ENCODE results near the gene WDR46.
"Not testable (repeated sequence)": the region's sequence is repeated elsewhere in the genome, so short reads cannot be mapped to it uniquely, and the experiment has no call there.

Gene WDR46

GRCh38 chr6:33271468-33272274 is 17.4 kb downstream of the WDR46 start, which contains the start of the genes RPS18 and VPS52:
RPS18 (plus strand) TSS chr6:33272075; CDS start chr6:33272120, 45 bp downstream.
VPS52 (minus strand) TSS chr6:33271876; CDS start chr6:33271675, 201 bp downstream.
- H3K36me3 ChIP-seq (ENCODE audit: control insufficient read depth in 2 of 2, insufficient read depth in 2 of 2, low read length in 2 of 2) = peaks cover 40 to 46% of the 10 kb centered on the region in 2 donors
- H3K9ac ChIP-seq (ENCODE audit: low read depth in 1 of 2, low read length in 2 of 2) = peak within 1 kb of the TSS; percentile 95
- no peaks in the 10 kb centered on the region for H3K27me3 ChIP-seq (ENCODE audit: control insufficient read depth in 2 of 2, insufficient read depth in 2 of 2, low read length in 2 of 2)
- H3K27ac ChIP-seq (ENCODE audit: low read depth in 2 of 2, low read length in 2 of 2) = peak within 1 kb of the TSS; percentile 94 to 95
- H3K9me3 ChIP-seq (ENCODE audit: control insufficient read depth in 2 of 2, low read length in 2 of 2) = no peaks in the 10 kb centered on the region
- H3K4me1 ChIP-seq (ENCODE audit: control insufficient read depth in 2 of 2, insufficient read depth in 2 of 2, low read length in 2 of 2) = peaks cover 40 to 49% of the 10 kb centered on the region in 2 donors
- peak within 1 kb of the TSS; percentile 86 to 98 for H3K4me3 ChIP-seq (ENCODE audit: low read length in 2 of 2)

DNA sequence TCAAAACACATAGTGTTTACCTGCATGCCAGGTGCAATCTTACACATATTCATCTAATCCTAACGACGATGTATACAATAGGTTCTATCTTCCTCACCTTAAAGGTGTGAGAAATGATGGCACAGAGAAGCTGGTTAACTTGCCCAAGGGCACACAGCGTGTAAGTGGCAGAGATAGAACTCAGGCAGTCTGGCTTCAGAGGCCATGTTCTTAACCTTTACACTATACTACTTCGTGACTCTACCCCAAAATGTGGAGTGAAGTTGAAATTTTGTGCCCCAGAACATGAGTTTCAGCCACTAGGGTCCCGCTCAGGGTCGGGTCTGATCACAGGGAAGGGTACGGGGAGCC is 17.9 kb downstream of the WDR46 start:
- Histone ChIP-seq H3K9ac (ENCODE audit: low read depth in 1 of 2, low read length in 2 of 2) (peak overlapping the region; percentile 95), H3K36me3 (ENCODE audit: control insufficient read depth in 2 of 2, insufficient read depth in 2 of 2, low read length in 2 of 2) (peaks cover 41 to 50% of the 10 kb centered on the region in 2 donors), H3K27ac (ENCODE audit: low read depth in 2 of 2, low read length in 2 of 2) (peak overlapping the region; percentile 94 to 95), H3K4me3 (ENCODE audit: low read length in 2 of 2) (peak overlapping the region; percentile 86 to 98), H3K9me3 (ENCODE audit: control insufficient read depth in 2 of 2, low read length in 2 of 2) (no peaks in the 10 kb centered on the region), H3K4me1 (ENCODE audit: control insufficient read depth in 2 of 2, insufficient read depth in 2 of 2, low read length in 2 of 2) (peaks cover 34 to 43% of the 10 kb centered on the region in 2 donors), H3K27me3 (ENCODE audit: control insufficient read depth in 2 of 2, insufficient read depth in 2 of 2, low read length in 2 of 2) (no peaks in the 10 kb centered on the region)

GRCh38 chr6:33264015-33264414 is 25.0 kb downstream of the WDR46 start:
- no peaks in the 10 kb centered on the region for H3K9me3 ChIP-seq (ENCODE audit: control insufficient read depth in 2 of 2, low read length in 2 of 2)
- H3K36me3 ChIP-seq (ENCODE audit: control insufficient read depth in 2 of 2, insufficient read depth in 2 of 2, low read length in 2 of 2) = peaks cover 42 to 64% of the 10 kb centered on the region in 2 donors
- H3K9ac ChIP-seq (ENCODE audit: low read depth in 1 of 2, low read length in 2 of 2) = no peak overlapping the region
- H3K27ac ChIP-seq (ENCODE audit: low read depth in 2 of 2, low read length in 2 of 2) = no peak overlapping the region
- H3K27me3 ChIP-seq (ENCODE audit: control insufficient read depth in 2 of 2, insufficient read depth in 2 of 2, low read length in 2 of 2) = no peaks in the 10 kb centered on the region
- H3K4me1 ChIP-seq (ENCODE audit: control insufficient read depth in 2 of 2, insufficient read depth in 2 of 2, low read length in 2 of 2) = no peaks in the 10 kb centered on the region
- no peak overlapping the region for H3K4me3 ChIP-seq (ENCODE audit: low read length in 2 of 2)

GRCh38 chr6:33262490-33262889 is 26.5 kb downstream of the WDR46 start:
- H3K36me3 ChIP-seq (ENCODE audit: control insufficient read depth in 2 of 2, insufficient read depth in 2 of 2, low read length in 2 of 2) = peaks cover 41 to 56% of the 10 kb centered on the region in 2 donors
- not testable (repeated sequence) for H3K4me3 ChIP-seq (ENCODE audit: low read length in 2 of 2); H3K4me1 ChIP-seq (ENCODE audit: control insufficient read depth in 2 of 2, insufficient read depth in 2 of 2, low read length in 2 of 2); H3K9ac ChIP-seq (ENCODE audit: low read depth in 1 of 2, low read length in 2 of 2); H3K27me3 ChIP-seq (ENCODE audit: control insufficient read depth in 2 of 2, insufficient read depth in 2 of 2, low read length in 2 of 2); H3K9me3 ChIP-seq (ENCODE audit: control insufficient read depth in 2 of 2, low read length in 2 of 2); H3K27ac ChIP-seq (ENCODE audit: low read depth in 2 of 2, low read length in 2 of 2)

GRCh38 chr6:33259032-33259431 is 30.0 kb downstream of the WDR46 start:
- Histone ChIP-seq H3K9ac (ENCODE audit: low read depth in 1 of 2, low read length in 2 of 2) (no peak overlapping the region), H3K4me1 (ENCODE audit: control insufficient read depth in 2 of 2, insufficient read depth in 2 of 2, low read length in 2 of 2) (no peaks in the 10 kb centered on the region), H3K27ac (ENCODE audit: low read depth in 2 of 2, low read length in 2 of 2) (no peak overlapping the region), H3K27me3 (ENCODE audit: control insufficient read depth in 2 of 2, insufficient read depth in 2 of 2, low read length in 2 of 2) (no peaks in the 10 kb centered on the region), H3K9me3 (ENCODE audit: control insufficient read depth in 2 of 2, low read length in 2 of 2) (no peaks in the 10 kb centered on the region), H3K4me3 (ENCODE audit: low read length in 2 of 2) (no peak overlapping the region), H3K36me3 (ENCODE audit: control insufficient read depth in 2 of 2, insufficient read depth in 2 of 2, low read length in 2 of 2) (peaks cover 18 to 27% of the 10 kb centered on the region in 2 donors)

DNA sequence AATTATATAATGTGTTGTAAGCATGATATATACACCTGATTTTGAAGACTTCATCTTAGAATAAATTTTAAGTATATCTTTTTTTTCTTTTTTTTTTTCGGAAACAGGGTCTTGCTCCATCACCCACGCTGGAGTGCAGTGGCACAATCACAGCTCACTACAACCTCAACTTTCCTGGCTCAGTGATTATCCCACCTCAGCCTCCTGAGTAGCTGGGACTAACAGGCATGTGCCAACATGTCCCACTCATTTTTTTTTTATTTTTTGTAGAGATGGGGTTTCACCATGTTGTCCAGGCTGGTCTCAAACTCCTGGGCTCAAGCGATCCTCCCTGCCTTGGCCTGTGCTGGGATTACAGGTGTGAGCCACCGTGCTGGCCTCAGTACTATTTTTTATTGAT is 34.4 kb downstream of the WDR46 start:
- Histone ChIP-seq H3K27me3 (ENCODE audit: control insufficient read depth in 2 of 2, insufficient read depth in 2 of 2, low read length in 2 of 2) (no peaks in the 10 kb centered on the region), H3K27ac (ENCODE audit: low read depth in 2 of 2, low read length in 2 of 2) (no peak overlapping the region), H3K9ac (ENCODE audit: low read depth in 1 of 2, low read length in 2 of 2) (no peak overlapping the region), H3K4me3 (ENCODE audit: low read length in 2 of 2) (no peak overlapping the region), H3K36me3 (ENCODE audit: control insufficient read depth in 2 of 2, insufficient read depth in 2 of 2, low read length in 2 of 2) (peaks cover 4 to 22% of the 10 kb centered on the region in 2 donors), H3K4me1 (ENCODE audit: control insufficient read depth in 2 of 2, insufficient read depth in 2 of 2, low read length in 2 of 2) (peaks cover 7 to 9% of the 10 kb centered on the region in 2 donors), H3K9me3 (ENCODE audit: control insufficient read depth in 2 of 2, low read length in 2 of 2) (no peaks in the 10 kb centered on the region)

- Histone ChIP-seq H3K4me1 (ENCODE audit: control insufficient read depth in 2 of 2, insufficient read depth in 2 of 2, low read length in 2 of 2) (peaks cover 17 to 21% of the 10 kb centered on the region in 2 donors), H3K27ac (ENCODE audit: low read depth in 2 of 2, low read length in 2 of 2) (no peak overlapping the region), H3K4me3 (ENCODE audit: low read length in 2 of 2) (no peak overlapping the region), H3K9ac (ENCODE audit: low read depth in 1 of 2, low read length in 2 of 2) (no peak overlapping the region), H3K36me3 (ENCODE audit: control insufficient read depth in 2 of 2, insufficient read depth in 2 of 2, low read length in 2 of 2) (peaks cover 0 to 17% of the 10 kb centered on the region in 2 donors), H3K9me3 (ENCODE audit: control insufficient read depth in 2 of 2, low read length in 2 of 2) (no peaks in the 10 kb centered on the region), H3K27me3 (ENCODE audit: control insufficient read depth in 2 of 2, insufficient read depth in 2 of 2, low read length in 2 of 2) (no peaks in the 10 kb centered on the region)
Measured at GRCh38 chr6:33252759-33253158, 36.3 kb downstream of the WDR46 start.

DNA sequence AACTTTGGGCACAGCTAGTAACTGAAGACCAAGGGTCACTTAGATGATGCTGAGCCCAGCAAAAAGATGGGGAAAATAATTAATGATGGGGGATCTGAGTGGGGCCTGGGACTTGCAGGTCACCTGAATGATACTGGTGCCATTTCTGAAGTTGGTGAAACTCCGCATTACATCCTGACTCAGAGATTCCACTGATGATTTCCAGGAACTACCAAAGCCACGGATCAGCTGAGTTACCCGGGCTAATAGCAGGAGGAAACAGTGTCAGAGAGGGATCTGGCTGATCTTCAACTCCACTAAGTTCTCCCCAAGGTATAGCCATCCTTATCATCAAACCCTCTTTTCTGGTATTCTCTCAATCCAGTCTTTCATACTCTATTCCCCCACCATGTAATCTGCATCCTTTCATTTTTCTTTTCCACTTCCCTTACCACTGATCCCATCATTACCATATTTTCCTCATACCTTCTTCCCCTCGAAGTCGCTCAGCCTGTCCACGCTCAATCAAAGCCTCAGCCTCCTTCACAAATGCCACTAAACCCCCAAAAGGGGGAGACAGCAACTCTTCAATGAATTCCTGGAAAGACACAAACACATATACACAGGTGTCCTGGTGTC is 37.5 kb downstream of the WDR46 start:
- Histone ChIP-seq H3K4me3 (ENCODE audit: low read length in 2 of 2) (no peak overlapping the region), H3K27me3 (ENCODE audit: control insufficient read depth in 2 of 2, insufficient read depth in 2 of 2, low read length in 2 of 2) (no peaks in the 10 kb centered on the region), H3K9ac (ENCODE audit: low read depth in 1 of 2, low read length in 2 of 2) (no peak overlapping the region), H3K27ac (ENCODE audit: low read depth in 2 of 2, low read length in 2 of 2) (no peak overlapping the region), H3K9me3 (ENCODE audit: control insufficient read depth in 2 of 2, low read length in 2 of 2) (no peaks in the 10 kb centered on the region), H3K36me3 (ENCODE audit: control insufficient read depth in 2 of 2, insufficient read depth in 2 of 2, low read length in 2 of 2) (peaks cover 0 to 14% of the 10 kb centered on the region in 2 donors), H3K4me1 (ENCODE audit: control insufficient read depth in 2 of 2, insufficient read depth in 2 of 2, low read length in 2 of 2) (peaks cover 17 to 21% of the 10 kb centered on the region in 2 donors)

DNA sequence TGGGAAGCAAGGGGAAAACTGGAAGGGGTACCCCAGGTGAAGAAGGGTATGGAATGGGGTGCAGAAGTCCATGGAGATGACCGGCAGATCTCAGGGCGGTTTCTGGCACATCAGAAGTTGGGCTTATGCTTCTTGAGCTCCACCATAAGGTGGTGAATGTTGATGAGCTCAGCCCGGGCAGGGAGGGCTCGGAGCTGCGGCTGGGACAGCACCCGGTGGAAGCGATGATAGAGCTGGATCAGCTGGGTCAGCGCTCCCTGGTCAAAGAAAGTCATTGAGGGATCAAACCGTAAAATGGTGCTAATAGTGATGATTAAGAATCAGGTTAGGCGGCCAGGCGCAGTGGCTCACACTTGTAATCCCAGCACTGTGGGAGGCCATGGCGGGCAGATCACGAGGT is 38.3 kb downstream of the WDR46 start:
- Histone ChIP-seq H3K4me1 (ENCODE audit: control insufficient read depth in 2 of 2, insufficient read depth in 2 of 2, low read length in 2 of 2) (peaks cover 17 to 21% of the 10 kb centered on the region in 2 donors), H3K27ac (ENCODE audit: low read depth in 2 of 2, low read length in 2 of 2) (no peak overlapping the region), H3K27me3 (ENCODE audit: control insufficient read depth in 2 of 2, insufficient read depth in 2 of 2, low read length in 2 of 2) (no peaks in the 10 kb centered on the region), H3K9me3 (ENCODE audit: control insufficient read depth in 2 of 2, low read length in 2 of 2) (no peaks in the 10 kb centered on the region), H3K4me3 (ENCODE audit: low read length in 2 of 2) (no peak overlapping the region), H3K9ac (ENCODE audit: low read depth in 1 of 2, low read length in 2 of 2) (no peak overlapping the region), H3K36me3 (ENCODE audit: control insufficient read depth in 2 of 2, insufficient read depth in 2 of 2, low read length in 2 of 2) (peaks cover 0 to 14% of the 10 kb centered on the region in 2 donors)
